NCI-H1417 (cell line): Measurements from ENCODE around the gene PDLIM7.

Experiments
- DNase-seq, 3 experiments: peaks; one replicate each; lab custom pipeline; 2025; lab: John Stamatoyannopoulos, UW

Gene PDLIM7

GRCh38 chr5:177474846-177475562, 22.4 kb downstream of the PDLIM7 start:
- DNase-seq: no peak

- no peak for DNase-seq
Observed at GRCh38 chr5:177474002-177474476, 23.4 kb downstream of the PDLIM7 start.

- peak; percentile 61 to 74 (median 66) for DNase-seq
Observed at GRCh38 chr5:177473443-177474001, 23.9 kb downstream of the PDLIM7 start, which contains the start of gene DBN1. DBN1 (minus strand) TSS chr5:177473634; CDS start chr5:177473521, 113 bp downstream.

GRCh38 chr5:177472460-177473442, 24.7 kb downstream of the PDLIM7 start:
- DNase-seq: peak; percentile 50 to 69 (median 68)

GRCh38 chr5:177471610-177472356, 25.6 kb downstream of the PDLIM7 start:
- DNase-seq: no peak

GRCh38 chr5:177470759-177471536, 26.5 kb downstream of the PDLIM7 start:
- DNase-seq: no peak

- DNase-seq: peak in 2 of 3 experiments; percentile 11 to 38
Observed at GRCh38 chr5:177469750-177470525, 27.5 kb downstream of the PDLIM7 start.

GRCh38 chr5:177468685-177469628, 28.4 kb downstream of the PDLIM7 start:
- peak in 2 of 3 experiments; percentile 64 to 85 for DNase-seq

GRCh38 chr5:177468329-177468684, 29.1 kb downstream of the PDLIM7 start:
- no peak for DNase-seq

GRCh38 chr5:177467436-177467835, 30.0 kb downstream of the PDLIM7 start:
- DNase-seq: no peak

- DNase-seq: no peak
Observed at GRCh38 chr5:177466861-177467260, 30.5 kb downstream of the PDLIM7 start.

GRCh38 chr5:177465044-177465443, 32.4 kb downstream of the PDLIM7 start:
- DNase-seq: no peak

- no peak for DNase-seq
Observed at GRCh38 chr5:177462021-177462670, 35.3 kb downstream of the PDLIM7 start.

GRCh38 chr5:177459819-177460628, 37.4 kb downstream of the PDLIM7 start:
- DNase-seq: no peak

GRCh38 chr5:177459357-177459756, 38.0 kb downstream of the PDLIM7 start:
- DNase-seq: no peak

GRCh38 chr5:177458912-177459350, 38.5 kb downstream of the PDLIM7 start:
- DNase-seq: peak in 2 of 3 experiments; percentile 27 to 44
